ENCODE measurements around the gene THSD7B.

GRCh38 chr2:136980303-136980702 lies 215.0 kb downstream of the THSD7B start:
- TF ChIP-seq POLR2AphosphoS5 (IDR thresholded peaks at IDR 0.05; ENCODE audit: low read depth), result no peak
- TF ChIP-seq, protein P1, sequence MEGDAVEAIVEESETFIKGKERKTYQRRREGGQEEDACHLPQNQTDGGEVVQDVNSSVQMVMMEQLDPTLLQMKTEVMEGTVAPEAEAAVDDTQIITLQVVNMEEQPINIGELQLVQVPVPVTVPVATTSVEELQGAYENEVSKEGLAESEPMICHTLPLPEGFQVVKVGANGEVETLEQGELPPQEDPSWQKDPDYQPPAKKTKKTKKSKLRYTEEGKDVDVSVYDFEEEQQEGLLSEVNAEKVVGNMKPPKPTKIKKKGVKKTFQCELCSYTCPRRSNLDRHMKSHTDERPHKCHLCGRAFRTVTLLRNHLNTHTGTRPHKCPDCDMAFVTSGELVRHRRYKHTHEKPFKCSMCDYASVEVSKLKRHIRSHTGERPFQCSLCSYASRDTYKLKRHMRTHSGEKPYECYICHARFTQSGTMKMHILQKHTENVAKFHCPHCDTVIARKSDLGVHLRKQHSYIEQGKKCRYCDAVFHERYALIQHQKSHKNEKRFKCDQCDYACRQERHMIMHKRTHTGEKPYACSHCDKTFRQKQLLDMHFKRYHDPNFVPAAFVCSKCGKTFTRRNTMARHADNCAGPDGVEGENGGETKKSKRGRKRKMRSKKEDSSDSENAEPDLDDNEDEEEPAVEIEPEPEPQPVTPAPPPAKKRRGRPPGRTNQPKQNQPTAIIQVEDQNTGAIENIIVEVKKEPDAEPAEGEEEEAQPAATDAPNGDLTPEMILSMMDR (conservative IDR thresholded peaks at IDR 0.05; ENCODE audit: low read depth in 2 of 2), result no peak
- TF ChIP-seq EZH2phosphoT487 (IDR thresholded peaks at IDR 0.05; ENCODE audit: unreplicated experiment), result no peak
- no peak for TF ChIP-seq EZH2 (IDR thresholded peaks at IDR 0.05; ENCODE audit: low read depth, unreplicated experiment)
- no peak for TF ChIP-seq NANOG (IDR thresholded peaks at IDR 0.05; ENCODE audit: borderline replicate concordance)
- no peak for TF ChIP-seq ZNF114 (CRISPR knock-in tag; IDR thresholded peaks at IDR 0.05)
- no peak for TF ChIP-seq JUNB (IDR thresholded peaks at IDR 0.05; ENCODE audit: unreplicated experiment)
- TF ChIP-seq, protein P2, sequence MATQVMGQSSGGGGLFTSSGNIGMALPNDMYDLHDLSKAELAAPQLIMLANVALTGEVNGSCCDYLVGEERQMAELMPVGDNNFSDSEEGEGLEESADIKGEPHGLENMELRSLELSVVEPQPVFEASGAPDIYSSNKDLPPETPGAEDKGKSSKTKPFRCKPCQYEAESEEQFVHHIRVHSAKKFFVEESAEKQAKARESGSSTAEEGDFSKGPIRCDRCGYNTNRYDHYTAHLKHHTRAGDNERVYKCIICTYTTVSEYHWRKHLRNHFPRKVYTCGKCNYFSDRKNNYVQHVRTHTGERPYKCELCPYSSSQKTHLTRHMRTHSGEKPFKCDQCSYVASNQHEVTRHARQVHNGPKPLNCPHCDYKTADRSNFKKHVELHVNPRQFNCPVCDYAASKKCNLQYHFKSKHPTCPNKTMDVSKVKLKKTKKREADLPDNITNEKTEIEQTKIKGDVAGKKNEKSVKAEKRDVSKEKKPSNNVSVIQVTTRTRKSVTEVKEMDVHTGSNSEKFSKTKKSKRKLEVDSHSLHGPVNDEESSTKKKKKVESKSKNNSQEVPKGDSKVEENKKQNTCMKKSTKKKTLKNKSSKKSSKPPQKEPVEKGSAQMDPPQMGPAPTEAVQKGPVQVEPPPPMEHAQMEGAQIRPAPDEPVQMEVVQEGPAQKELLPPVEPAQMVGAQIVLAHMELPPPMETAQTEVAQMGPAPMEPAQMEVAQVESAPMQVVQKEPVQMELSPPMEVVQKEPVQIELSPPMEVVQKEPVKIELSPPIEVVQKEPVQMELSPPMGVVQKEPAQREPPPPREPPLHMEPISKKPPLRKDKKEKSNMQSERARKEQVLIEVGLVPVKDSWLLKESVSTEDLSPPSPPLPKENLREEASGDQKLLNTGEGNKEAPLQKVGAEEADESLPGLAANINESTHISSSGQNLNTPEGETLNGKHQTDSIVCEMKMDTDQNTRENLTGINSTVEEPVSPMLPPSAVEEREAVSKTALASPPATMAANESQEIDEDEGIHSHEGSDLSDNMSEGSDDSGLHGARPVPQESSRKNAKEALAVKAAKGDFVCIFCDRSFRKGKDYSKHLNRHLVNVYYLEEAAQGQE (IDR thresholded peaks at IDR 0.05; ENCODE audit: unreplicated experiment), result no peak
- no peak for TF ChIP-seq STAT1 (IDR thresholded peaks at IDR 0.05; ENCODE audit: unreplicated experiment)
